HAP-1 (cell line): ENCODE data around the gene HLA-DOB.
A peak's percentile ranks its signal among the peaks of the same experiment; 100 is the strongest.

Source experiments
- DNase-seq, 2 experiments: peaks; one replicate each; pipeline ENCODE4 v3.0.0-alpha.2; 2016 to 2020; ENCODE audit warnings: low spot score in 2 of 2
- H3K27me3 ChIP-seq: fragments of 250-450 bp; sonication (Bioruptor Pico); 2 replicates; pipeline ENCODE4 v1.5.1; 2020; ENCODE audit warnings: low read depth, mild to moderate bottlenecking, moderate library complexity
- H3K36me3 ChIP-seq: fragments of 250-450 bp; sonication (Bioruptor Pico); replicated peaks from 2 replicates; pipeline ENCODE4 v1.5.1; 2020; ENCODE audit warnings: mild to moderate bottlenecking
- H3K4me1 ChIP-seq: fragments of 250-450 bp; sonication (Bioruptor Pico); 2 replicates; pipeline ENCODE4 v1.5.1; 2020; ENCODE audit warnings: mild to moderate bottlenecking
- H3K4me3 ChIP-seq: fragments of 250-450 bp; sonication (Bioruptor Pico); 2 replicates; pipeline ENCODE4 v1.5.1; 2020; ENCODE audit warnings: mild to moderate bottlenecking, moderate library complexity
- H3K9me3 ChIP-seq: fragments of 250-450 bp; sonication (Bioruptor Pico); 2 replicates; pipeline ENCODE4 v1.5.1; 2020; ENCODE audit warnings: mild to moderate bottlenecking, moderate library complexity
- in situ Hi-C: fragments of 300-500 bp; cut with MboI; formaldehyde crosslinking; loops from 3 replicates; pipeline ENCODE4 v1.14.3; 2020; ENCODE audit warnings: low sequenced_read_pairs, inconsistent platforms, mixed read lengths

HLA-DOB gene

DNA sequence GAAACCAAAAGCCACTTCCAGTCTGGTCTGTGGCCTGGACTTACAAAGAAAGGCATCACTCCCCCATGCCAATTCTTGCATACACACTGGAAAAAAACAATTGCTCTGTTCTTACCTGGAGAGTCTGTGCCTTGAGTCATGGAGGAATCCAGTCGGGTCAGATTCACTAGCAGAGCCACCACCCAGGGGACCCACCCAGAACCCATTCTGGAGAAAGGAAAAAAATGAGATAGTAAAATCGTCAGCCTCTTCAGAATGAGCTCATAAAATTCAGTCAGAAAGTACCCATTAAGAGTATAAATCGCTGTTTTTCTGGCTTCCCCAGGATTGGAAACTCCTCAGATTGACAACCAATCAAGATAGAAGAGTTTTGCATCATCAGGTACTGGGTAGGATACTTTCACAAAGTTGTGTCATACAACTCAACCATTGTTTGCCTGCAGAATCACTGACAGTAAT lies at the start of gene HLA-DOB:
TSS of gene HLA-DOB (minus strand) at position 257 of the 459 bp plus-strand sequence. CDS start at position 206, 51 bp downstream.
- Histone ChIP-seq H3K4me1 (peaks cover 7% of the 10 kb centered on the region), H3K36me3 (no peaks in the 10 kb centered on the region), H3K4me3 (no peak within 1 kb of the TSS), H3K27me3 (no peaks in the 10 kb centered on the region), H3K9me3 (no peaks in the 10 kb centered on the region)
- in situ Hi-C loops: no loop called here
- no peak for DNase-seq

DNA sequence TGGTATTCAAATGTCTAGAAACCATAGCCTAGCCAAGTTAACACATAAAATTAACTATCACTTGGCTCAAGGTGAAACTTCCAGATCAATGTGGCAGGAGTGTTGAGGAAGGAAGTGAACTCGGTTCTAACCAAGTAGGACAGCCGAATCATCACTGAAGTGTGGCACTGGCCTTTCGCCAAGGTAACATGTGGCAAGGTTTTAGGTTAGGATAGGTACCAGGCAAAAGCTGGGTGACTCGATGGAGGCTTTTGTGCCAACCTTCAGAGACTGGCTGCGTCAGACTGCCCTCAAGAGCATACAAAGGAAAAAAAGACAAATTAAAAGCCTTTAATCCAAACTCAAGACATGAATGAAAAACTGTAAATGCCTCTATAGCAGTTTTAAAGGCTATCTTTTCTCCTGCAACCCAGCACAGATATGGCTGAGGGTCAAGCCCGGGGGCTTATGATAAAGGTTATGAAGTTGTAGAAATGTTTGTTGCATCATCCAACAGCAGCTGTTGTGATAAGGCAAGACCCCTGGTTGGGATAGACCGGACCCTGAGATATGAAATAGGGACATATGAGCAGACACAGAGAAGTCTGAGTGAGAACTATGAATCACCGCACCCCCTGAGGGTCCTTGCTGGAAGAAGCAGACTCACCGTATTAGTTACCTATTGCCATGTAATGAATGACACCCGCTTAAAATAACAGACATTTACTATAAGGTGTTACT lies 49.1 kb upstream of the HLA-DOB start:
- no peak for DNase-seq
- no peaks in the 10 kb centered on the region for H3K4me1 ChIP-seq
- no peaks in the 10 kb centered on the region for H3K9me3 ChIP-seq
- no peak overlapping the region for H3K4me3 ChIP-seq
- no peaks in the 10 kb centered on the region for H3K36me3 ChIP-seq
- H3K27me3 ChIP-seq: peaks cover 33% of the 10 kb centered on the region
- in situ Hi-C loops: no loop called here

DNA sequence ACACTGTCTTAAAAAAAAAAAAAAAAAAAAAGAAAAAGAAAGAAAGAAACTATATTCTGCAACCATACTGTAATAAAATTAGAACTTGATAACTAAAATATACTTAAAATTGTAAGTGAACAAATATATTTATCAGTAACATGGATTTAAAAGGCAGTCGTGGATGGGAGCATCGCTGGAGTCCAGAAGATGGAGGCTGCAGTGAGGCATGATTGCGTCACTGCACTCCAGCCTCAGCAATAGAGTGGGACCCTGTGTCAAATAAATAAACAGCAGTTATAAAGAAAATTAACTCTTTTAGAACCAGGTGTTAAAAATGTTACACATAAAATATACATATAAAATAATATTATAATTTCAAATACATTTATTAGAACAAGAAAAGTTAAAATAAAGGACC lies 45.9 kb upstream of the HLA-DOB start:
- H3K36me3 ChIP-seq: no peaks in the 10 kb centered on the region
- no peaks in the 10 kb centered on the region for H3K4me1 ChIP-seq
- no peak overlapping the region for H3K4me3 ChIP-seq
- H3K27me3 ChIP-seq: peaks cover 29% of the 10 kb centered on the region
- no peaks in the 10 kb centered on the region for H3K9me3 ChIP-seq
- no peak for DNase-seq
- in situ Hi-C loops: no loop called here

GRCh38 chr6:32860674-32861073 lies 43.9 kb upstream of the HLA-DOB start:
- no peak for DNase-seq
- no peaks in the 10 kb centered on the region for H3K4me1 ChIP-seq
- no peak overlapping the region for H3K4me3 ChIP-seq
- no peaks in the 10 kb centered on the region for H3K36me3 ChIP-seq
- in situ Hi-C loops: no loop called here
- peaks cover 13% of the 10 kb centered on the region for H3K27me3 ChIP-seq
- H3K9me3 ChIP-seq: no peaks in the 10 kb centered on the region

- no peak for DNase-seq
- no peaks in the 10 kb centered on the region for H3K4me1 ChIP-seq
- H3K4me3 ChIP-seq: no peak overlapping the region
- in situ Hi-C loops: no loop called here
- no peaks in the 10 kb centered on the region; the same call in 1 of the 2 replicates for H3K27me3 ChIP-seq
- no peaks in the 10 kb centered on the region for H3K36me3 ChIP-seq
- no peaks in the 10 kb centered on the region for H3K9me3 ChIP-seq
Observed at GRCh38 chr6:32858194-32858593, 41.4 kb upstream of the HLA-DOB start.

DNA sequence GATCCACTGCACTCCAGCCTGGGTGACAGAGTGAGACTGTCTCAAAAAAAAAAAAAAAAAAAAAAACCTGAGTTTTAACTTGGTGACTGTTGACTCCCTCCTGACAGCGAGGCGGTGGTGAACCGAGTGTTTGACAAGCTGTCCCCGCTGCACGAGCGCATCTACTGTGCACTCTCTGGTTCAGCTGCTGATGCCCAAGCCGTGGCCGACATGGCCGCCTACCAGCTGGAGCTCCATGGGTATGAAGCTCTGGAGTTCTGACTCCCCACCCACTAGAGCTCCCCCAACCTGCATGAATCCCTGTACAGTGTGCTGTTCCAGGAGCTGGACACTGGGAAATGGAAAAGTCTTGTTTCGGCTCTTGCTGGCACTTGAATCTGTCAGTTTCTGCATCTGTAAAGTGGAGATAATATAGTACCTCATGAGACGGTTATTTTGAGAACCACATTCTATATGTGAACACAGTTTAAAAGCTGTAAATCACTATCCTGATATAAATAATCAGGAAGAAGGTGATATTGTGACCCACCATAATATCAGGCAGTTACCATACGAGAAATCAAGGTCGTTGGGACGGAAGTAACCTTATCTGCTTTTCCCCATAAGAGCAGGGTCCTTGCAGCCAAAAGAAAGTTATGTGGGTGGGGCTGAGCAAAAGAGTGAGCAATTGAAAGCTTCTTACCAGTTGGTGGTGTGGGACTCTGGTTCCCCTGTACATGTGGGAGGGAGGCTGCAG lies 40.5 kb upstream of the HLA-DOB start:
- H3K27me3 ChIP-seq: no peaks in the 10 kb centered on the region
- H3K4me1 ChIP-seq: peaks cover 4% of the 10 kb centered on the region
- H3K4me3 ChIP-seq: no peak overlapping the region
- no peaks in the 10 kb centered on the region for H3K36me3 ChIP-seq
- no peaks in the 10 kb centered on the region for H3K9me3 ChIP-seq
- in situ Hi-C loops: no loop called here
- DNase-seq: no peak

GRCh38 chr6:32855467-32856174 lies 38.8 kb upstream of the HLA-DOB start:
- in situ Hi-C loops: no loop called here
- Histone ChIP-seq H3K36me3 (no peaks in the 10 kb centered on the region; the same call in 1 of the 2 replicates), H3K4me3 (no peak overlapping the region), H3K27me3 (no peaks in the 10 kb centered on the region), H3K9me3 (no peaks in the 10 kb centered on the region), H3K4me1 (peaks cover 6% of the 10 kb centered on the region)
- DNase-seq: no peak

DNA sequence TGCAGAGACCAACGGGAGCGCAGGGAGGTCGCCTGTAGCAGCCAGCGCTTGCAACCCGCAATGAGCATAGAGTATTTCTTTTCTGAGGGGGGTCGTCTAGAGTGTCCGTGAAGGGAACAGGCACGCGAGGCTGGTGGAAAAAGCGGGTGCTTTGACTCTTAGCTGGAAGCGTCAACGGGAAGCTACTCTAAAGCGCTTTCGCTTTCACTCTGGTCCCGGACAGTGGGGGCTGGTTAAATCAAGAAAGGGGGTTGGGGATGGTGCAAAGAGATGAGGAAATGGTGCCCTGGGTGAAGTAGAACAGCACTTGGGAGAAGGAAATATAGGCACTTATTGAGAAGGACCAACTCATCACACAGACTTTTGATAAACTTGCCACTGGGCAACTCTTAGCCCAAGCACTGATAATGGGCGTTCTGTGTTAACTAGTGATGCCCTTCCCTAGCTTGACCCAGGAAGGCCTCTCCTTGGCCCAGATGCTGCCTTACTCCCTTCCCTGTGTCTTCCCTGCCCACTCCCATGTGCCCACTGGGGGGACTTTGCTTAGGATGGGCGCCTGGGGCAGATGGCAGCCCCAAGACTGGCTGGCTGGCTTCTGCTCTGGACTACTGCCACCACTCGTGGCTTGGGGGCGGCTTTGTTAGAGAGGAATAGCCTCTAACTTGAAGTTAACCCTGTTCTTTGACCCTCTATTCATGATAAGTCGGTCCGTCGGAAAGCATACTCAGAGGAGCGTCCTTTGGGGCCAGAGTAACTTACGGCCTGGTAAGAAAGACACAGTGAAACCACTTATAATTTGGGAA lies 37.8 kb upstream of the HLA-DOB start:
- Histone ChIP-seq H3K27me3 (no peaks in the 10 kb centered on the region), H3K36me3 (peaks cover 6% of the 10 kb centered on the region), H3K9me3 (no peaks in the 10 kb centered on the region), H3K4me1 (peaks cover 6% of the 10 kb centered on the region), H3K4me3 (peak overlapping the region; percentile 67)
- in situ Hi-C loops: no loop called here
- DNase-seq: no peak

DNA sequence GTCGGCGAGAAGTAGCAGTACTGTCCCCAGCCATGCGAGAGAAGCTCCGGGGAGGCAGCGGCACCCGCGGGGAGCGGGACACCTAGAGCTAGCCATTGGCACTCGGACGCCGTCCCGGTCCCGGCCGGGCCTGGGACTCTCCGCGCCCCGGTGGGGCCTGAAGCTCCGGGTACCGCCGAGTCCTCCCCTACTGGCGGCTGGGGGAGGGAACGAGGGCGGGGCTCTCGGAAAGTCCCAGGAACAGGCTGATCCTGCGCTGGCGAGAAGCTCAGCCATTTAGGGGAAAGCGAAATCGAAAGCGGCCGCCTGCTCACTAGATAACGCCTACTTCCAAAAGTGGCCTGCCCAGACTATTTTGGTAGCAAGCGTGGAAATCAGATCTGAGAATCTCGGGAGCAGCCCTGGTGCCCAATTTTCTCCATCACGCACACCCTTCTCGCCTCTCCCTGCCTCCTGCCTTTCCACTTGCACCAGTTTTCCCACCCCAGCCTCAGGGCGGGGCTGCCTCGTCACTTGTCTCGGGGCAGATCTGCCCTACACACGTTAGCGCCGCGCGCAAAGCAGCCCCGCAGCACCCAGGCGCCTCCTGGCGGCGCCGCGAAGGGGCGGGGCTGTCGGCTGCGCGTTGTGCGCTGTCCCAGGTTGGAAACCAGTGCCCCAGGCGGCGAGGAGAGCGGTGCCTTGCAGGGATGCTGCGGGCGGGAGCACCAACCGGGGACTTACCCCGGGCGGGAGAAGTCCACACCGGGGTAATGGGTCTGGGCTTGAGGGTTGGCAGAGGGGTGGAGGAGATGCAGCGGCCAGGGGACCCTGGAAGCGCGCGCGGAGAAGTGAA lies 37.0 kb upstream of the HLA-DOB start, which contains the start of the genes PSMB9 and TAP1:
TSS of gene PSMB9 (plus strand) at position 652 of the 835 bp plus-strand sequence. CDS start at position 690, 38 bp downstream.
TSS of gene TAP1 (minus strand) at position 164 of the 835 bp plus-strand sequence. CDS start at position 96, 68 bp downstream.
- Histone ChIP-seq H3K4me3 (peak within 1 kb of the TSS; percentile 67), H3K9me3 (no peaks in the 10 kb centered on the region), H3K4me1 (peaks cover 6% of the 10 kb centered on the region), H3K36me3 (peaks cover 6% of the 10 kb centered on the region), H3K27me3 (no peaks in the 10 kb centered on the region)
- in situ Hi-C loops: no loop called here
- DNase-seq: peak; percentile 82 to 93

- in situ Hi-C loops: no loop called here
- peaks cover 6% of the 10 kb centered on the region for H3K4me1 ChIP-seq
- H3K36me3 ChIP-seq: peaks cover 6% of the 10 kb centered on the region
- H3K4me3 ChIP-seq: peak overlapping the region; percentile 67
- H3K9me3 ChIP-seq: no peaks in the 10 kb centered on the region
- peak in 1 of 2 experiments; percentile 32 for DNase-seq
- H3K27me3 ChIP-seq: no peaks in the 10 kb centered on the region
Observed at GRCh38 chr6:32852844-32853540, 36.2 kb upstream of the HLA-DOB start.

DNA sequence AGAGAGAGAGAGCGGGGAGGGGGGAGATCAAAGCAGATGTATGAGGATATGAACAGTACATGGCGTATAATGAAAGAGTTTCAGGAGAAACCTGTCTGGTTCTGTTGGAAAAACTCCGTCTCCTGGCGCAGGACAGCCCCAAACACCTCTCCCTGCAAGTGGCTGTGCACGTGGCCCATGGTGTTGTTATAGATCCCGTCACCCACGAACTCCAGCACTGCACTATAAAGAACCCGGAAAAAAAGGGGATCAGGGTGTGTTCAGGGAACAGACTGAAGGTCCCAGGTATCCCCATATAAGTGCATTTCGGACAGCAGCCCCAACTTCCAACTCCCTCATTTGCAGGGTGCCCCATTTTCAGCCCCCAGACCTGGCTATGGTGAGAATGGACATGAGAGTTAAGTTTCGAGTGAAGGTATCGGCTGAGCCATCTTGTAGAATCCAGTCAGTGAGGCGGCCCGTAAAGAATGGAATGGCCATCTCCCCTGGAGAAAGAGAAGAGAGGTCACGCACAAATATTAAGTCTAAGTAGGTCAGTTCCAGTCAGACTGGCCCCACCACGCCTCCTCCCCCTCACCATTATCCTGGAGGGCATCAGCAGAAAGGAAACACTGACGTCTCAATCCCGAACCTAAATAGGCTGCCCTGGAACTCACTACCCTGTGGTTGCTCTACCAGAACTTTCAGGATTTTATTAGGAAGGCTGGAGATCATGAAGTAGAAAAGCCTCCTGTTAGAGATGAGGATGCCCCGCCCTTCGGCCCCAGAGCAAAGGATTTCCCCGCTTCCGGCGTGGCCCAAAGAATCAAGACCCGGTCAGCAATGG lies 35.4 kb upstream of the HLA-DOB start:
- Histone ChIP-seq H3K4me1 (peaks cover 6% of the 10 kb centered on the region), H3K4me3 (peak overlapping the region; percentile 67), H3K36me3 (peaks cover 6% of the 10 kb centered on the region), H3K27me3 (no peaks in the 10 kb centered on the region), H3K9me3 (no peaks in the 10 kb centered on the region)
- in situ Hi-C loops: no loop called here
- peak; percentile 11 to 35 for DNase-seq
